ENCODE data around the gene ATAD3B. TPM values are rescaled to one million over a fixed set of nuclear protein-coding genes. Genes with fewer than 3 reads are reported as not detected.

ATAD3B gene
- total and polyA plus RNA-seq, 10 of the 15 experiments (the other 5 are each of a cell fraction or from before 2014, with no cell fraction given) = 0.03 to 38.8 (median 23.8) TPM

- TF ChIP-seq EZH2 (IDR thresholded peaks at IDR 0.05; ENCODE audit: borderline replicate concordance, control insufficient read depth, low read depth, low read length) (no peak), MAX (IDR thresholded peaks at IDR 0.05; ENCODE audit: low read depth, low read length) (0 out of 2 replicates have a peak, but pooled peaks have one; percentile 44), LARP7 (IDR thresholded peaks at IDR 0.05) (peak; percentile 56; the same call in 1 of the 2 replicates), NR2F1 (conservative IDR thresholded peaks at IDR 0.05) (peak; percentile 36; the same call in 1 of the 2 replicates), RAD21 (IDR thresholded peaks at IDR 0.05; ENCODE audit: insufficient read depth, low read depth, low read length) (peak; percentile 56), CTCF (IDR thresholded peaks at IDR 0.05 in 2 of 3, conservative IDR thresholded peaks at IDR 0.05 in 1 of 3; ENCODE audit: control insufficient read depth in 2 of 3, extremely low read depth in 1 of 3, insufficient read depth in 1 of 3, low read depth in 3 of 3, low read length in 3 of 3) (peak; percentile 88 to 98 (median 89)), YBX1 (IDR thresholded peaks at IDR 0.05) (no peak), USF1 (IDR thresholded peaks at IDR 0.05; ENCODE audit: borderline replicate concordance, extremely low read length, insufficient read depth, low read depth, low read length) (peak; percentile 47)
These were observed 30.3 kb upstream of the ATAD3B start (continued) for GRCh38 chr1:1441002-1441888.
